Kidney (tissue), 14 donors: ENCODE measurements around the gene PRKAG2. TPM values are rescaled to one million over a fixed set of nuclear protein-coding genes. Genes with fewer than 3 reads are reported as not detected.

ENCODE experiments used
- DNase-seq, 5 donors: peaks; one replicate each; pipeline ENCODE4 v3.0.0-alpha.2; 2013 to 2020
- FAIRE-seq: peaks from 2 replicates; lab custom pipeline; 2012; peaks lifted over from hg19 to GRCh38; lab: Jason Lieb, UNC
- H3K27ac ChIP-seq, 2 donors: one replicate each; pipeline ENCODE4 v1.7.0; 2013; ENCODE audit warnings: low read depth in 2 of 2, low read length in 2 of 2, inconsistent platforms in 1 of 2
- H3K27me3 ChIP-seq: one replicate; pipeline ENCODE4 v1.7.1; 2013; ENCODE audit warnings: low read length, inconsistent platforms; ENCODE audit not compliant: control insufficient read depth, insufficient read depth
- H3K36me3 ChIP-seq, 3 donors: one replicate each; pipeline versions ENCODE4 v1.7.0 to v1.7.1; 2013; ENCODE audit warnings: low read length in 3 of 3, control low read depth in 1 of 3, inconsistent platforms in 1 of 3; ENCODE audit not compliant: insufficient read depth in 3 of 3, control insufficient read depth in 2 of 3
- H3K4me1 ChIP-seq, 3 donors: one replicate each; pipeline versions ENCODE4 v1.7.0 to v1.7.1; 2013; ENCODE audit warnings: low read length in 3 of 3, inconsistent platforms in 1 of 3, low read depth in 1 of 3; ENCODE audit not compliant: control insufficient read depth in 2 of 3, insufficient read depth in 2 of 3
- H3K4me3 ChIP-seq, 3 donors: one replicate each; pipeline versions ENCODE4 v1.7.0 to v1.8.1; 2013; ENCODE audit warnings: low read length in 3 of 3, control low read depth in 1 of 3, inconsistent platforms in 1 of 3
- H3K9ac ChIP-seq, 3 donors: one replicate each; pipeline versions ENCODE4 v1.7.0 to v1.7.1; 2013; ENCODE audit warnings: low read length in 3 of 3, control low read depth in 1 of 3, inconsistent platforms in 1 of 3
- H3K9me3 ChIP-seq, 3 donors: one replicate each; pipeline versions ENCODE4 v1.7.0 to v1.7.1; 2013; ENCODE audit warnings: low read length in 3 of 3, control low read depth in 1 of 3, inconsistent platforms in 1 of 3; ENCODE audit not compliant: control insufficient read depth in 2 of 3, insufficient read depth in 1 of 3
- intact Hi-C: fragments of 100-400 bp; cut with DNase I; formaldehyde crosslinking; loops from one replicate; pipeline ENCODE4 v1.11.1; 2022
- polyA plus RNA-seq: library from polyadenylated mRNA; stranded (reverse); fragments of 350-450 nt; fragmentation: Illumina TruSeq; extraction: RNeasy Lipid Tissue Mini Kit (QIAGEN cat#74804); gene quantifications from one replicate; pipeline ENCODE4 v1.2.3, GENCODE V29; 2014; ENCODE audit warnings: low read depth, low replicate concordance; ENCODE audit not compliant: insufficient read depth
- total RNA-seq: library from RNA; stranded (reverse); fragmentation: NEBNext Ultra II Directional; extraction: Animal tissue kit (Norgen Biotek cat#: 25700); gene quantifications from one replicate; pipeline ENCODE4 v1.2.1, GENCODE V29; 2021
- TF ChIP-seq, protein P1 (sequence below): IDR thresholded peaks from 3 replicates; pipeline ENCODE4 v1.5.1; 2012; ENCODE audit warnings: mild to moderate bottlenecking, moderate library complexity, borderline replicate concordance; ENCODE audit not compliant: insufficient read depth; ENCODE audit errors: extremely low read depth
- donor health status: control.
- donor health status: control.
- donor health status: control.
- donor health status: control.
- donor health status: control.
- donor health status: DM: yes; HTN: yes; CAD: no.
- donor health status: Normal renal cell carcinoma (clear cell type).

Gene PRKAG2
- total and polyA plus RNA-seq, 2 donors from 2014 or later: 40.7 to 40.9 TPM

DNA sequence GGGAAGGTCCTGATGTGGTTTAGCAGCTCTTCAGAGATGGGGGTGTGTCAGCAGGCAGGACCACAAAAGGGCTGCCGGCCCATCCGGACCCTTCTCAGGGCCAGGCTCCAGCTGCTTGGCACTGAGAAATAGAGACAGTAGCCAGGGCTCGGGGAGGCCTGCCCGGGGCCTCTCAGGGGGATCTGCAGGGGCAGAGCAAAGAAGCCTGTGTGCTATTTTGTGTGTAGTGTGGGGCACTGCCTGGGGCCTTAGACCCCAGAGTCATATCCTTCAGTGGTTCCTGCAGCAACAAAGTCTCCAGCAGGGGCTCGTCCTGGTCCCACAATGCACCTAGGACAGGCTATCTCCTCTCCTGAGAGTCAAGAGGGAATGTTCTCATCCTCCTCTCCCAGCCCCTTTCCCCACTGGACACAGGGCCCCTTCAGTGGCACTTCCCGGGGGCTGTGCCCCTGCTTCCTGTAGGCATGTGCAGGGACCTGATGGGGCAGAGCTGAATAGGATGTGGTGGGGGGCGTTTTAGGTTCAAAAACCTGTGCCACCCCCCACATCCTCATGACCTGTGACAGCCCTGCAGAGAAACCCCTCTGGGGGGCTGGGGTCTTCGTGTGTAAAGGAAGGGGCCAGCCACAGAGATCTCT lies 197.7 kb downstream of the PRKAG2 start:
- no peak overlapping the region for H3K27ac ChIP-seq
- peaks cover 0 to 8% (median under 1%) of the 10 kb centered on the region in 3 donors for H3K4me1 ChIP-seq
- TF ChIP-seq, protein P1, sequence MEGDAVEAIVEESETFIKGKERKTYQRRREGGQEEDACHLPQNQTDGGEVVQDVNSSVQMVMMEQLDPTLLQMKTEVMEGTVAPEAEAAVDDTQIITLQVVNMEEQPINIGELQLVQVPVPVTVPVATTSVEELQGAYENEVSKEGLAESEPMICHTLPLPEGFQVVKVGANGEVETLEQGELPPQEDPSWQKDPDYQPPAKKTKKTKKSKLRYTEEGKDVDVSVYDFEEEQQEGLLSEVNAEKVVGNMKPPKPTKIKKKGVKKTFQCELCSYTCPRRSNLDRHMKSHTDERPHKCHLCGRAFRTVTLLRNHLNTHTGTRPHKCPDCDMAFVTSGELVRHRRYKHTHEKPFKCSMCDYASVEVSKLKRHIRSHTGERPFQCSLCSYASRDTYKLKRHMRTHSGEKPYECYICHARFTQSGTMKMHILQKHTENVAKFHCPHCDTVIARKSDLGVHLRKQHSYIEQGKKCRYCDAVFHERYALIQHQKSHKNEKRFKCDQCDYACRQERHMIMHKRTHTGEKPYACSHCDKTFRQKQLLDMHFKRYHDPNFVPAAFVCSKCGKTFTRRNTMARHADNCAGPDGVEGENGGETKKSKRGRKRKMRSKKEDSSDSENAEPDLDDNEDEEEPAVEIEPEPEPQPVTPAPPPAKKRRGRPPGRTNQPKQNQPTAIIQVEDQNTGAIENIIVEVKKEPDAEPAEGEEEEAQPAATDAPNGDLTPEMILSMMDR: no peak
- no peak overlapping the region for H3K4me3 ChIP-seq
- intact Hi-C loops: no loop called here
- H3K27me3 ChIP-seq: no peaks in the 10 kb centered on the region
- no peaks in the 10 kb centered on the region for H3K9me3 ChIP-seq
- H3K36me3 ChIP-seq: no peaks in the 10 kb centered on the region
- no peak for DNase-seq
- H3K9ac ChIP-seq: no peak overlapping the region
- FAIRE-seq: no peak

DNA sequence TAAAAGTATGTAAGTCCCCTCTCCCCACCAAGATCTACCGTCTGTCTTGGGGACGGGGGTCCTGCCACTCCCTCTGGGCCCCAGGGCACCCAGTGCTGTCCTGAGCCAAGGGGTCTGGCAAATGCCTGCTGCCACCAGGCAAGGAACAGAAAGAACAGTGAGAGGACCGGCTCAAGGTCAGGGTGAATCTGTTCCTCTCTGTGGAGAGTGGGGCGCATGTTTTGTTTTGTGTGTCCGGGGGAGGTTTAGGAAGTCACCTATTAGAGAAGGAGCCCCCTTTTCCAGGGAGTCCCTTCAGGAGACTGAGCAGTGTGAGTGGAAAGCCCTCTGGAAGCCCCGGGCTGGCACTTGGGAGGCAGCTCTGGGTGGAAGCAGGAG lies 198.7 kb downstream of the PRKAG2 start:
- TF ChIP-seq, protein P1: no peak
- intact Hi-C loops: no loop called here
- Histone ChIP-seq H3K4me3 (no peak overlapping the region), H3K27ac (no peak overlapping the region), H3K36me3 (no peaks in the 10 kb centered on the region), H3K27me3 (no peaks in the 10 kb centered on the region), H3K9ac (no peak overlapping the region), H3K9me3 (no peaks in the 10 kb centered on the region), H3K4me1 (peaks cover 0 to 4% (median 0%) of the 10 kb centered on the region in 3 donors)
- FAIRE-seq: no peak
- DNase-seq: no peak

DNA sequence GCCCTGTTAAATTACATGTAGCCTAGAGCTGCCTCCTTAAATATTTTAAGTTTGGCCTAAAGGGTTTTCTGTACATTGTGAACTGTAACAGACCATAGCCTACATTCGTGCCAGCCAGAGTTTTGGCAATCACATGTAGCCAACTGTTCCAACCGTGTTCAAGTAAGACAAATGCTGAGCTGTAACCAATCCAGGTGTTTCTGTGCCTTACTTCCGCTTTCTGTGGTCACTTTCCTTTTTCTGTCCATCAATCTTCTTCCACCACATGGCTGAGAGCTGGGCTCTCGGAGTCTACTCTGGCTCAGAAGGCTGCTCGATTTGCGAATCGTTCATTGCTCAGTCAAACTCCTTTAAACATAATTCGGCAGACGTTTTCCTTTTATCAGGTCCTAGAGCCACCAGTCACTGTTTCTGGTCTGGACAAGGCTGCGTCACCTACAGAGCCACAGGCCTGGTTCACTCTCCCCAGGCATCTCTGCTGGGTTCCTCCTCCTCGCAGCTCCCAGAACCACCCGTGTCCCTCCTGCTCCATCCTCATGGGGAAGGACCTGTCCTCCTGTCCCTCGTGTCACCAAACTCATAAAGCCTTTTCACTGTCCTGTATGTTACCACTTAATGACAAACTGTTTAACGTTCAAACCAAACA lies 199.2 kb downstream of the PRKAG2 start:
- FAIRE-seq: no peak
- no peak overlapping the region for H3K9ac ChIP-seq
- no peaks in the 10 kb centered on the region for H3K9me3 ChIP-seq
- H3K4me3 ChIP-seq: no peak overlapping the region
- no peak overlapping the region for H3K27ac ChIP-seq
- TF ChIP-seq, protein P1: no peak
- no peaks in the 10 kb centered on the region for H3K27me3 ChIP-seq
- no peaks in the 10 kb centered on the region for H3K36me3 ChIP-seq
- H3K4me1 ChIP-seq: no peaks in the 10 kb centered on the region
- no peak for DNase-seq
- intact Hi-C loops: no loop called here
